HG03520 (cell line): Measurements from ENCODE around the gene NPB.
A peak's percentile ranks its signal among the peaks of the same experiment; 100 is the strongest.

Experiments
- ATAC-seq: cut with Tn5 transposase; IDR thresholded peaks from one replicate; pipeline ENCODE4 v1.9.1; 2021; ENCODE audit warnings: mild to moderate bottlenecking, moderate library complexity; ENCODE audit not compliant: unreplicated experiment

Gene NPB

DNA sequence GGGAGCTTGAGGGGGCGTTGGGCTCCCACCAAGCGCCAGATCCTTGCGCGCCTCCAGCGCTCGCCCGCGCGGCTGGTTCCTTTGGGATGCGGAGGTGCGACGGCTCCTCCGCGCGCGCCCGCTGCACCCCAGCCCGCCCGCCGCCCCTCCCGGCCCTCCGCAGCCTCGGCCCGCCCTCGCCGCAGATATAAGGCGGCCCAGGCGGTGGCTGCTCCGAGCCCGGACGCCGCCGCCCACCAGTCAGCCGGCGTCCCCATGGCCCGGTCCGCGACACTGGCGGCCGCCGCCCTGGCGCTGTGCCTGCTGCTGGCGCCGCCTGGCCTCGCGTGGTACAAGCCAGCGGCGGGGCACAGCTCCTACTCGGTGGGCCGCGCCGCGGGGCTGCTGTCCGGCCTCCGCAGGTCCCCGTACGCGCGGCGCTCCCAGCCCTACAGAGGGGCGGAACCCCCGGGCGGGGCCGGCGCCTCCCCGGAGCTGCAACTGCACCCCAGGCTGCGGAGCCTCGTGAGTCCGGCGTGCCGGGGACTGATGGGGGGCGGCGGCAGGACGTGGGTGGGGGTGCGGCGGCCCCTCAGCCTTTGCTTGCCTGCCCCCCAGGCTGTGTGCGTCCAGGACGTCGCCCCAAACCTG is at the start of gene NPB:
Gene NPB (plus strand): TSS at position 216 of the 630 bp plus-strand sequence. CDS start 40 bp downstream, at position 256.
- ATAC-seq = no peak

DNA sequence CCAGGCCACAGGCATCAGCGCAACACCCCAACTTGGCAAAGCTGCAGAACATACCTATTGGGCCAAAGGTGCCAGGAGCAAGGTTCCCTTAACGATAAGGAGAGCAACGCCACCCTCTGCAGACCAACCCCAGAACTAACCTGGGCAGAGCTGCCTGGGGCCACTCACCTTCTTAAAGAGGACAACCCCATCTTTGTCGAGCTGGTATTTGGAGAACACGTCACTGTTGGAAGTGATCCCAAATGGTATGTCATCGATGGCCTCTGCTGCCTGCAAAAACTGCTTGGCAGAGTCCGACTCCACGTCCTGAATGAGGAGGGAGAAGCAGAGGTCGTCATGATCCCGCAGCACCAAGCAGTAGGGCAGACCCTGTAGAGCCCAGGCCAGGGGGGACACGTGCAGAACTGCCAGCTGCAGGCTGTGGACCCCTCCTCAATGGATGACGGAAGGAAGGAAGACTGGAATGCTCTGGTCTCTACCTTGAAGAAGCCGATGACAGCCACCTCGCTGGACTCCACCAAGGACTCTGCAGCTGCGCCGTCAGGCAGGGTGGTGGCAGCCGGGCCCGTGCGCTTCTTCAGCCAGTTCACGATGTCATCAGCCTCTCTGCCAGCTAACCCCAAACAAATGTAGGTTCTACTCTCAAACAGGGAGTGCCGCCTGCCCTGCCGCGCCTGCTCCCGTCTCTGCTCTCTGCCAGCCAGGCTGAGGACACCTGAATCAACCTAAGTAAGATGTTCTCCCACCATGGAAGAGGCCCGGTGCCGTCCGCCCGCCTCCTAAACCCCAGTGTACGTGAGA is 46.9 kb upstream of the NPB start:
- ATAC-seq = no peak

DNA sequence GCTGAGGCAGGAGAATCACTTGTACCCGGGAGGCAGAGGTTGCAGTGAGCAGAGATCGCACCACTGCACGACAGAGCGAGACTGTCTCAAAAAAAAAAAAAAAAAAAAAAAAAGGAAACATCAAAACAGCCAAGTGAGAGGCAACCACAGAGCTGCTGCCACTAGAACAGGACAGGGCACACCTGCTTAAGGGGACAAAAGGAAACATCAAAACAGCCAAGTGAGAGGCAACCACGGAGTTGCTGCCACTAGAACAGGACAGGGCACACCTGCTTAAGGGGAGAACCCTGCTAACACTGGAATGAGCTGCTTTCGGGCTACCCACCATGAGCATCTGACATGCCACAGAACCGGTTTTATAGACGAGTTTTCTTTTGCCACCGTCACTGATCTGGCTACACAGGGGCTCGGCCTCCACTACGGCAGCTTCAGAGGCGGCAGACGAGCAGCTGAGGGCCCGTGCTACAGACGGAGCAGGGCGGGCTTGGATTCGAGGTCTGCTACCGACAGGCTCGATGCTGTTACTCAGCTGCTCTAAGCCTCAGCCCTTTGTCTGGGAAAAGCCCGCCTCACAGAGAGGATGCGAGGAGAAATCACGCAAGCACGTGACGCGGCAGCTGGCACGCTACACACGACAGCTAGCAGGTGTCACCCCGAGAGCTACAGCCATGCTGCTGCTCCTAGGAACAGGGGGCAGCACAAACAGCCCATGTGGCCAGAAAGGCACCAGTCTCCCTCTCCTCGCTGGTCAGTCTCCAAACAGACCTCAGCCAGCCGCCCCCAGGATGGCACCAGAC is 43.7 kb upstream of the NPB start:
- no peak for ATAC-seq

DNA sequence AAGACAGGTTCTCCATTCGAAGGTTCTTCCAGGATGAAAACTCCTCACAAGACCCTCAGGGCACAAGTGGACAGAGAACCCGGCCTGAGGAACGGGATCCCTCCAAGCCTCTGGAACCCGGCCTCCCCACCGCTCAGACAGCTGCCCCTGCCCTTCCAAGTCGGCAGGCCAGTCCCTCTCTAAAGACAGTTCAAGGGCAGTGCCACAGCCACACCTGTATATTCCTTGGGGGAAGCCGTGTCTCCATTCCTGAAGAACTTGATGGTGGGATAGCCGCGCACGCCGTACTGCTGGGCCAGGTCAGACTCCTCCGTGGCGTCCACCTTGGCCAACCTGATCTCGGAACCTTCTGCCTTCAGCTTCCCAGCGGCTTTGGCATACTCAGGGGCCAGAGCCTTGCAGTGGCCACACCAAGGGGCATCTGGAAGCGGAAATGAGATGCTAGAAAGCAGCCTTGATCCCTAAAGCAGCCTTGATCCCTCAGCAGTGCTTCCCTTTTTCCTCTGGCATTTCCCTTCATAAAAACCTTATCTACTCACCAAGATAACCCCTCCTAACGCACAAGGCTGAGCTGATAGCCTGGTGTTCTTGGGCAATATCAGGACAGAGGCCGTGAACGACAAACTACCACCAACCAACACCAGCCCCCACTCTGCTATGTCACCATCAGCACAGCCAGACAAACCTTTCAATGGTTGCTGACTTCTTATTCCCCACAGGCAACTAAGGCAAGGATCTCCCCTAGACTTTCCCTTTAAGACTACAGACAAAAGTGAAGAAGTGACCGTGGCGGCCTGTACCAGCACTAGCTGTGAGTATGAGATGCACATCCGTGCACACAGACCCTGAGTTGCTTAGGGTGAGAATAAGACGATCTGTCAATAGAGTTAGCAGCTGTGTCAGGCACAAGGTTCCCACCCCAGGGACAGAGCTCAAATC is 42.8 kb upstream of the NPB start:
- ATAC-seq = no peak

DNA sequence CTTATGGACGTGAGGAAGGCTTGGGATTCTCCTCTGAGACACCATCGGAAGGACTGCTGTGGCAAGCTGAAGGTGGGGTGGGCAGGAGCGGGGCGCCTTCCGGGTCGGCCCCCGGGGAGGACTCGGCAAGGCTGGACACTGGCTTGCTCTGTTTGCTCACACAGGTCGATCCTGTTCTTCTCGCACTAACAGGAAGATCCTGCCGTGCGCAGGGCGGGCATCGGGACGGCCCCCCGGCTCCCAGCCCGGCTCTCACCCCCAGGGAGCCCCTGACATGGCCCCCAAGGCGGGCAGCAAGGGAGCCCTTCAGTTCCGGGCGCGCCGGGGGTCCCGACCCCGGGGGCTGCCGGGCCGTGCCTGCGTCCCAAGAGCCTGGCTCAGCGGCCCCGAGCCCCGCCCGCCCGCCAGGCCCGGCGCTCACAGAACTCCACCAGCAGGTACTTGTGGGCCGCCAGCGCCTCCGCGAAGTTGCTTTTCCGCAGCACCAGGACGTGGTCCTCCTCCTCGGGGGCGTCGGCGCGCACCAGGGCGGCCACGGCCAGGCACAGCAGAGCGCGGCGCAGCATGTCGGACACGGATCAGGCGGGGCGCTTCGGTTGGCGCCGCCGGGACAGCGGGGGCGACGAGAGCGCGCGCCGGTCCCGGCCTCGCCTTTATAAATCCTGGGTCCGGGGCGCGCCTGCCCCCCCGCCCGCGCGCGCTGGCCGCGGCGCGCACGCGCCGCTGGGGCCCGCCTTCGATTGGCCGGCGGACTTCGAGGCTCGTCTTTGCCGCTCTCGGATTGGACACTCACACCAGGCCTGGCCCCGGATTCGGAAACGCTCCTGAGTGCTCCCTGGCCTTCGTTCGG is 41.9 kb upstream of the NPB start, which contains the start of gene P4HB:
Gene P4HB (minus strand): TSS at position 630 of the 850 bp plus-strand sequence. CDS start 64 bp downstream, at position 566.
- no peak for ATAC-seq

DNA sequence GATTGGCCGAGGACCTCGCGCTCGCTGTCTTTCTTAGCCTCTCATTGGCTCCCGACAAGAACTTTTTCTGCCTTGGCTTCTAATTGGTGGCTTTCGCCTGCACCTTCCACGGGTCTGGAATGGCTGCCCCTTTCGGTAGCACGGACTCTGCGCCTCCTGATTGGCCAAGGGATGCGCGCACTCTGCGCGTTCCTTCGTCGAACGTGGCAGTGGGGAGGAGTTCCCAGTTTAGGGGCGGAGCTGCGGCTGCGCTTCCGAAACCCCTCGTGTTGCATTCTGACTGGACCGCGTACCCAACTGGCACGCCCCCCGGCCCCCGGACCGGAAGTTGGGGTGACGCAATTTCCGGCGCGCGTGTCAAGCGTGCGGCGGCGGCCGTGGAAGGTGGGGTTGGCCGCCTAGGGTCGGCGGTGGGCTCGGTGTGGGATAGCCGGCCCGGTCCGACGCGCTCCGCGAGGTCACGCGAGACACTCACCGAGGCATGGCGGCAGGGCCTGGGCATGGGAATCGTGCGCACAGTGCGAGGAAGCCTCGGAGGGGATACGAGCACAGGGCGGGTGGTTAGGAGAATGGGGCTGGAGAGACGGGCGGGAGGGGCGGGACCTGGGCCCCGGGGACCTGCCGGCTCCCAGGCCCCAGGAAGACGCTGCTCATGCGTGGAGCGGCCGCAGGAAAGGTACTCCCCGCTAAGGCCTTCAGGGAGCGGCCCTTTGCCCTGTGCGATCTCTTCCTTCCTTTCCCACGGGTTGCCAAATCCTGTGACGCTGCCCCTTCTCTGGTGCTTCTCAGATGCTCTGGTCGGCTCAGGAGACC is 41.1 kb upstream of the NPB start:
- ATAC-seq = peak; percentile 78

DNA sequence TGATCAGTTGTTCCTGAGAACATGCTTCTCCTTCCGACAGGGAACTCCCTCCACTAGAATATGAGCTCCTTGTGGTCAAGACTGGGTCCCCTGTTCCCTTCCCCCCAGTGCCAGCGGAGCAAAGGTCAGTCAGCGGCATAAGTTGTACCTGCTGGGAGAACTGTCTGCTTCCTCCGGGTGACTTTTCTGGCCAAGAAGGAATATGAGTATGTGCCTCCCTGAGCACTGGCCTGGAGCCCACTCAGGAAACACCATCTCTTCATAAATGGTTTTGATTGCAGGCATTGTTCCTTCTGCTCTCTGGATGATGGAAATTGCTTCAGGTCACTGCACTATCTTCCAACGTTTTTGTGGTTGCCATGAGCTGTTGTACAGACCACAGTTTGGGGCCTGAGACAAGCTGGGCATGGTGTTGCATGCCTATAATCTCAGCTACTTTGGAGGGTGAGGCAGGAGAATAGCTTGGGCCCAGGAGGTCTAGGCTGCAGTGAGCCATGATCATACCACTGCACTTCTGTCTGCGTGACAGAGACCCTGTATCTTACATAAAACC is 38.8 kb upstream of the NPB start:
- no peak for ATAC-seq

DNA sequence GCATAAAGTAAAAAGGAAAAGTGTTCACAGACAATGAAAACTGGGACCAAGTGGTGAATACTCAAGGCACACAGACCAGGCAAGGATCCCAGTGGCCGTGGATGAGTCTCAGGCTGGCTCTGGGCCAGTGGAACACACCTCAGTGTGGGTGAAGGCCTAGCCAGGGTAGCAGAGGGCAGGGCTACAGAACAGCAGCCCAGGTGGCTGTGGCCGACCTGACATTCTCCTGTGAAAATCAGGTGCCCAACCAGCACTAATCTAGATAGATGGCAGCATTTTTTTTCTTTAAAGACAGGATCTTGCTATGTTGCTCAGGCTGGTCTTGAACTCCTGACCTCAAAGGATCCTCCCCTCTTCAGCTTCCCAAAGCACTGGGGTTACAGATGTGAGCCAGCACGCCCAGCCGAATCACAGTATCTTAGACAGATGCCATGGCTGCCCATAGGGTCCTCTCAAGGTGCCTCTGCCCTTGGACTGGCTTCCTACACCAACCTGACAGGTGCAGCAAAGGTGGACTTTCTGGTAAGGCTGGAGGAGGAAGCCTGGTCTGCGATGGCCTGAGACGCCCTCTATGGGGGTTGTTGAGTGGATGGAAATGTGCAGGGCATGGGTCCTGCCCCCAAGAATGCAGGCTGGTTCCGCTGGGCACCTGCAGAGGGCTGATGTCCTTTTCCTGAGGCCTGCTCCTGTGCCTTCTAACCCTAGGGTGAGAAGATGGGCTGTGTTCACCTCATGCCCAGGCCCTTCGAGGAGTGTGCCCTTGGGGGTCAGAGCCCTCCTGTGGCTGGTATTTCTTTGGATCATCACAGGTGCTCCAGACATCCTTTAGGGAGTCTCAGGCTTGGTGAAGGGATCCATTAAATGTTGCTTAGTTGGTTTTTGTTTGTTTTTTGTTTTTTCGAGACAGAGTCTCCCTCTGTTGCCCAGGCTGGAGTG is 37.9 kb upstream of the NPB start:
- no peak for ATAC-seq

DNA sequence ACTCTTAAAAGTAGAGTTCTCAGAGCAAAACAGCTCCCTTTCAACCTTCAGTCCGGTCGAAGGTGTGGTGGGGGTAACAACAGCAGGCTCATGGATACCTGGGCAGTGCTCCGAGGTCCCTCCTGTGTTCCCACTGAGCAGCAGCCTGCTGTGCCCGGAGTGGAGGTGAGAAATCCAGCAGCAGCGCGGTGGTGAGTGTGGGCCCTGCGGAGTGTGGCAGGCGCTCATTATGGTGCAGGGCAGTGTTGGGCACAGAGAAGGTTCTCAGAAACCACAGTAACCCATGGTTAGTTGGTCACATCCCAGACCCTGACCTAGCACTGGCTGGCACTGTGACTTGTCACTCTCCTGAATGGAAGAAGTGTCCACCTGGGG is 36.7 kb upstream of the NPB start:
- no peak for ATAC-seq

DNA sequence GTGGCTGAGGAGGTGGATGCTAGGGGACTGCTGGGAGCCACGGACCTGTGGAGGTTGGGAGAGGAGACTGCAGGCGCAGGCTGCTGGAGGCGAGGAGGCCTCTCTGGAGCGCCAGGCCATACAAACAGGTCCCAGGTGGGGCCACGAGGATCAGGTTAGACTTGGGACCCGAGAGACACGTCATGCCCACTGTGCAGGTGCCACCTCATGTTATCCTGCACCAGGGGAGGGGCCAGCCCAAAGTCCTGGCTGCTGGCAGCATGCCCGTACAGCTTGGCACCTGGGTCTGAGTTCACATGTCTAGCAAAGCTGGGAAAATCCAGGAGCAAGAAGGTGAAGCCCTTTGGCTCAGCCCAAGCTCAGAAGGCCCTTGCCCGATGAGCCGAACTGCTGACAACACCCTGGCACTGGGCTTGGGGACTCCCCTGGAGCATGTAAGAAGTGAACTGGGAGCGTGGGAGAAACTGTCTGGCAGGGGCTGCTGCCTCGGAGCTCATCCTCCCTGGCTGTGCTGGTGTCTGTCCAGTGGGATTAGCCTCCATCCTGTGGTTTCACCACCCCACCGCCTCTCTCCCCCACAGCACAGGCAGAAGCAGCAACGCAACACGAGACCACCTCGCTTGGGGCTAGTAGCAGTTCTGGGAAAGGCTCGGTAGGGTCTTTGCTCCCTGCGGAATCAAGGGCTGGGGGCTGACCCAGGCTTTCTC is 36.2 kb upstream of the NPB start:
- ATAC-seq = no peak

DNA sequence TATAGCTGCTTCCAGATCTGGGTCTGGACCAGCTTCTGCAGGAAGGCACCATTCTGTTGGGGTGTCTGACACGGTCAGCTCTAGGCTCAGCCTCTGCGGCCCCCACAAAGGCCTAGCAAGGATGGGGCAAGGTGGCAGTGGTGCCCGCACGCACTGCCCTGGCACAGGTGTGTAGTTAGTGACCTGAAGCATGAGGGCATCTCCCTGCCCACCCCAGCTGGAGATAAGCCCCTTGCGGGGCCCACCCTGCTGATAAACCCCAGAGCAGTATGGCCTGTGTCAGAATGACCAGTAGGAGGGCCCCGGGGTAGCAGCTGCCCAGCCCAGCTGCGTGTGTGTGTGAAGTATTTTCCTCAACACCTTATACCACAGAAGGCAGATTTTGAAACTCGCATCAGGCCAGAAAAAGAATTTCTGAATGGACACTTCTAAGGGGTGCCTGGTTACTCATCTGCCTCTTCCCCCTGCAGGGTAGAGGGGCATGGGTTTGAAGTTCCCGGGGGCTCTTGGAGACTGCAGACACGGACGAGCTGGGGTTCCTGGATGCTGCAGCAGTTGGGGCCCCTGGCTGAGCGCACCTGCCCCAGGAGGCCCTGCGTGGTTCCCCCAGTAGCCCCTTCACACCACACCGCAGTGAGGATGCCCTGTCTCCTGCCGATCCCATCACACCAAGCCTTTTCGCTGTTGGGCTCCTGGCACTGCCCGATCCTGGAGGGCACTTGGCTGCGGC is 35.4 kb upstream of the NPB start:
- no peak for ATAC-seq

DNA sequence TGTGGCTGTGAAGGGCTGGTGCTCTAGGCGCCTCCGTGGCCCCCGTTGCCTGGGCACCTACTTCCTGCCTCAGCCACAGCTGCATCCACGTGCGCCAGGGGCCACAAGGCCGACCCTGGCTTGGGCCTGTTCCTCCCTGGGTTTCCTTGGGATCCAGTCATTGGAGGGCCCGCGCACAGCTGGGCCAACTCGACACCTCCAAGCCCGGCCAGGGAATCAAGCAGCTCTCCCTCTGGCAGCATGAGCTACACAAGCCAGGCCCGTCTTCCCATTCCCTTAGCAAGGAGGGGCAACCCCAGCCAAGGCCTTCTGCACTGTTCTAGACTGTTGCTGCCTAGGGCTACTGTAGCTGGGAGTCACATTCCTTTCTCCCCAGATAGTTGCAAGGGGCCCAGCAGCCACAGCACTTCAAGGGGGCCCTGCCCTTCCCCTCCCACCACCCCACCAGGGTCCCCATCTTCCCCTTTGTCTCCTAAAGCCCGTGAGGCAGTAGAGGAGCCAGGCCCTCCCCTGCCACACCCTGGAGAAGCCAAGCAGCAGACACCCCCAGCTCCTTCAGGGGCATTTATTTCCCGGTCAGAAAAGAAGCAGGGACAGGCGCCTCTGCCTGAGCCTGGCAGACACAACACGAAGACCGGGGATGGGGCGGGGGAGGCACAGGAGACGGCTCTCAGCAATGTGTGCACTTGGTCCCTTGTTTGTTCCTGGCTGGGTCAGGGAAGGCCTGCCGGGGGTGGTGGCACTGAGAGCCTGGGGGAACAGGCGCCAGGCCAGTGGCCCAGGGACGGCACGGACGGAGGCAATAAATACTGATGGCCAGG is 34.7 kb upstream of the NPB start:
- no peak for ATAC-seq

DNA sequence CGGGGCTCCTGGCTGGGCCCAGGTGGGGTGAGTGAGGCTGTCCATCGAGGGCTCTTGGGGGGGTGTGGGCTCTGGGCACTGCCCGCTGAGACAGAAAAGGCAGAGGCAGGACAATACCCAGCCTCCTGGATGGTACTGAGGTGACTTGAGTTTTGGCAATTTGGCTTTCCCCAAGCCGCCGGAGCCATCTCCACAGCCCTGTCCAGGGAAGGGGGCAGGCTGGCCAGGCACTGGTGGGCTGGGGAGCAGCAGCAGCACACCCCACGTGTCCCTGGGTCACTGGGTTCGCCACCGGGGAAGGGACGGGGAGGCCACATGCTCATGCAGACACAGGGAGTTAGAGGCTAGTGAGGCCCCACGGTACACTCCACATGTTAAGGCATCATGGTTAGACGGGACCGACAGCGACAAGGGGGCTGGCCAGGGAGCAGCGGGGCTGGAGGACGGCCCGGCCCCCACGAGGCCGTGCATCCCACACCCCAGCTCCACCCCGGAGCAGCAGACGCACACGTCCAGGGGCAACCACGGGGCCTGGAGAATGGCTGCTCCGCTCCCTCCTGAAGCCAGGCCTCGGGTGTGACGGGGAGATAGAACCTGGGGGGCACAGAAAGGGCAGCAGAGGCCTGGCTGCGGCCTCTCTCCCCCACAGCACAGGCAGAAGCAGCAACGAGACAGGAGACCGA is 33.9 kb upstream of the NPB start:
- ATAC-seq = no peak

DNA sequence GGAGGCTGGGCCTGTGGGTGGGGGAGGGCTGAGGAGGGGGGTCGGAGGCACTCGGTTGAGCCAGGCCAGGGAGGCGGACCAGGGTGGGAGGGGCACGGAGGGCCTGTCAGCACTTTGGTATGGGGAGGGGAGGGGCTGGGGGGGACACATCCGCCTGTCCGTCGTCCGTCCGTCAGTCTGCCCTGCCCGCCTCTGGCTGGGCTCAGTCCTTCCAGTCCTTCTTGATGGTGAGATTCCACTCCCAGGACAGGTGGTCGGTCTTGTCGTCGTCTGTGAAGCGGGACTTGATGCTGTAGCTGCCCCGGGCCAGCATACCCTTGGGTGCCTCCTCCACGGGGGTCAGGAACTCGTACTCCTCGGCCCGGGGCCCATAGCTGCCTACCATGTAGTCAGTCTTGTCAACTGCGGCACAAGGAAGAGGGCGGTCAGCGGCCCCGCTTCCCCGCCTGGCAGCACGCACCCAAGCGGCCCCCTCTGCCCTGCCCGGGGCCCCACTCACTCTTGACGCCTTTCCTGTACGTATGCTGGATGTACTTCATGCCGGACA is 33.3 kb upstream of the NPB start:
- no peak for ATAC-seq
